ENCODE measurements around the gene BPIFB1. TPM values are rescaled to one million over a fixed set of nuclear protein-coding genes. Genes with fewer than 3 reads are reported as not detected.

BPIFB1 gene
- total and polyA plus RNA-seq, 9 of the 15 experiments (the other 6 are each of a cell fraction or from before 2014, with no cell fraction given): not detected

GRCh38 chr20:33263784-33264183 lies 19.2 kb upstream of the BPIFB1 start:
- no peaks in the 10 kb centered on the region for H4K20me1 ChIP-seq (replicated peaks; ENCODE audit: control insufficient read depth, insufficient read depth, low read length)
- no peak overlapping the region for H3K9ac ChIP-seq (ENCODE audit: insufficient read depth in 1 of 2, low read depth in 2 of 2, low read length in 2 of 2)
- H3K36me3 ChIP-seq (ENCODE audit: control insufficient read depth, insufficient read depth, low read length): no peaks in the 10 kb centered on the region
- intact Hi-C loops (cut with micrococcal nuclease): no loop called here
- no peaks in the 10 kb centered on the region for H3K79me2 ChIP-seq (ENCODE audit: control insufficient read depth, insufficient read depth, low read length)
- ATAC-seq (no peak), FAIRE-seq (no peak), DNase-seq (ENCODE audit: extremely low read depth in 1 of 4, low spot score in 3 of 4) (no peak)
- no peak overlapping the region for H3K4me3 ChIP-seq
- POLR2A ChIA-PET: no interaction called here
- H3K27me3 ChIP-seq (ENCODE audit: control insufficient read depth in 2 of 2, insufficient read depth in 2 of 2, low read length in 2 of 2): no peaks in the 10 kb centered on the region
- H3K4me2 ChIP-seq (ENCODE audit: insufficient read depth, low read length): no peak overlapping the region
- no peak overlapping the region for H3K27ac ChIP-seq (ENCODE audit: extremely low read depth, low read depth, low read length)
- TF ChIP-seq SUPT5H (IDR thresholded peaks at IDR 0.05): no peak
- TF ChIP-seq LEF1 (IDR thresholded peaks at IDR 0.05): no peak
- TF ChIP-seq ZNF3 (CRISPR knock-in tag; IDR thresholded peaks at IDR 0.05): no peak
- no peak for TF ChIP-seq NFE2 (IDR thresholded peaks at IDR 0.05; ENCODE audit: low read depth)
- TF ChIP-seq ZNF76 (CRISPR knock-in tag; IDR thresholded peaks at IDR 0.05; ENCODE audit: borderline replicate concordance): no peak
- TF ChIP-seq FOXM1 (IDR thresholded peaks at IDR 0.05; ENCODE audit: low read depth): no peak
- no peak for TF ChIP-seq FOXM1 (CRISPR knock-in tag; IDR thresholded peaks at IDR 0.05; ENCODE audit: low read depth)
- TF ChIP-seq NFATC3 (IDR thresholded peaks at IDR 0.05): no peak
- TF ChIP-seq STAT5B (CRISPR knock-in tag; IDR thresholded peaks at IDR 0.05): no peak
- TF ChIP-seq SMC3 (conservative IDR thresholded peaks at IDR 0.05; ENCODE audit: insufficient read depth, low read depth, low read length): no peak
- no peak for TF ChIP-seq ARID2 (IDR thresholded peaks at IDR 0.05)
- TF ChIP-seq THRB (CRISPR knock-in tag; conservative IDR thresholded peaks at IDR 0.05): no peak
- no peak for TF ChIP-seq MLX (CRISPR knock-in tag; conservative IDR thresholded peaks at IDR 0.05)
- no peaks in the 10 kb centered on the region for H3K4me1 ChIP-seq (replicated peaks in 1 of 2; ENCODE audit: control insufficient read depth in 2 of 2, insufficient read depth in 2 of 2, low read length in 2 of 2)
- CTCF ChIA-PET (ENCODE audit: low intra/inter-chr PET ratio): no interaction called here
- WGBS (ENCODE audit: insufficient coverage, low coverage, missing lambda C conversion rate): 2% methylated on average over 5 of the region's 5 CpGs
- no TSS peak for BruUV-seq (replicated peaks)
- no peaks in the 10 kb centered on the region for H3K9me1 ChIP-seq (ENCODE audit: control insufficient read depth, insufficient read depth, low read length)
- in situ Hi-C loops (cut with MboI): no loop called here
- H3K9me3 ChIP-seq (replicated peaks; ENCODE audit: control insufficient read depth, insufficient read depth, low read depth, low read length): no peaks in the 10 kb centered on the region
- no peak overlapping the region for H2AFZ ChIP-seq (ENCODE audit: low read depth, low read length)

Measured in K562 (cell line).